ENCODE measurements around the gene PTPRA. TPM values are rescaled to one million over a fixed set of nuclear protein-coding genes. Genes with fewer than 3 reads are reported as not detected.
A peak's percentile ranks its signal among the peaks of the same experiment; 100 is the strongest.

PTPRA gene
- total RNA-seq, 1 donor from 2014 or later = 63.3 TPM

DNA sequence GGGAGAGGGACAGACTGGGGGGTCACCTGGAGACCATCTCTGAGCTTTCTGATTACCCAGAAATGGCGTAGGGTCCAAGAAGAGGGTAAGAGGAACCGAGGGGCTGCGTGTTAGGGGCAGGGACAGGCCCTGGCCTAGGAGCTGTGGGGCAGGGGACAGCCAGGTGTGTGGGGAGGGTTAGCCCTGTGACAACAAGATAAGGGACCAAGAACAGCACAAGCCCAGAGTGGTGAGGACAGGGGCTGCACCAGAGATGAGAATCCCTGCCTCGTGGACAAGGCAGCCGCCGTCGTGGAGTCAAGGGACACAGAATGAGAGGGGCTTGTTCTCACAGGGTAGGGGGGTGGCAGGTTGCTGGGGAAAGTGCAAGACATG is 211.7 kb downstream of the PTPRA start:
- ATAC-seq (no peak), DNase-seq (no peak)
- H3K27ac ChIP-seq = no peak overlapping the region
- TF ChIP-seq, protein P1, sequence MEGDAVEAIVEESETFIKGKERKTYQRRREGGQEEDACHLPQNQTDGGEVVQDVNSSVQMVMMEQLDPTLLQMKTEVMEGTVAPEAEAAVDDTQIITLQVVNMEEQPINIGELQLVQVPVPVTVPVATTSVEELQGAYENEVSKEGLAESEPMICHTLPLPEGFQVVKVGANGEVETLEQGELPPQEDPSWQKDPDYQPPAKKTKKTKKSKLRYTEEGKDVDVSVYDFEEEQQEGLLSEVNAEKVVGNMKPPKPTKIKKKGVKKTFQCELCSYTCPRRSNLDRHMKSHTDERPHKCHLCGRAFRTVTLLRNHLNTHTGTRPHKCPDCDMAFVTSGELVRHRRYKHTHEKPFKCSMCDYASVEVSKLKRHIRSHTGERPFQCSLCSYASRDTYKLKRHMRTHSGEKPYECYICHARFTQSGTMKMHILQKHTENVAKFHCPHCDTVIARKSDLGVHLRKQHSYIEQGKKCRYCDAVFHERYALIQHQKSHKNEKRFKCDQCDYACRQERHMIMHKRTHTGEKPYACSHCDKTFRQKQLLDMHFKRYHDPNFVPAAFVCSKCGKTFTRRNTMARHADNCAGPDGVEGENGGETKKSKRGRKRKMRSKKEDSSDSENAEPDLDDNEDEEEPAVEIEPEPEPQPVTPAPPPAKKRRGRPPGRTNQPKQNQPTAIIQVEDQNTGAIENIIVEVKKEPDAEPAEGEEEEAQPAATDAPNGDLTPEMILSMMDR (IDR thresholded peaks at IDR 0.05) = no peak
- H3K36me3 ChIP-seq = no peaks in the 10 kb centered on the region
- H3K4me1 ChIP-seq = peaks cover 16% of the 10 kb centered on the region
- peaks cover 52% of the 10 kb centered on the region for H3K27me3 ChIP-seq (ENCODE audit: low read depth)
- H3K9me3 ChIP-seq = no peaks in the 10 kb centered on the region
- no peak overlapping the region for H3K4me3 ChIP-seq
- intact Hi-C loops (cut with DNase I) = no loop called here

DNA sequence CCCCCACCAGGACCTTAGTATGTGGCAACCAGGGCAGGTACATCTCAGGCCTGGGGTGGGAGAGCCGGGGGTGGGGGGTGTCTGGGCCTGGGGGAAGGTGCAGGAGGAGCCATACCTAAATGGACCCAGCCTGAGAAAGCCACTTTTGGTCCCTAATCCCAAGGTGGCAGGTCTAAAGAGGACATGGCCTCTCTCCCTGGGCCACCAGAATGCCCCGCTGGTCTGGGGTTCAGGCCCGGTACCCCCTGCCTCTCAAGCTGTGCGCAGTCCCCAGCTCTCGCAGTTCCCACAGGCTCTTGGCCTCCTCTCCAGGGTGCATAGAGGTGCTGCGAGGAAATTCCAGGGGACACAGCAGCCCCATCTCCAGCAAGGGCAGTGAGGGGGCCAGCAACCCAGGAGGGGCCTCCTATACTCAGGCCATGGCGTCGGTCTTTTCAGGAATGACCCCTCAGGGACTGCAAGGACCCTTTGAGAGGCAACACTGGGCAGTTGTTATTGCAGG is 212.3 kb downstream of the PTPRA start:
- intact Hi-C loops (cut with DNase I) = no loop called here
- DNase-seq = peak; percentile 8
- H3K4me1 ChIP-seq = peaks cover 16% of the 10 kb centered on the region
- peaks cover 55% of the 10 kb centered on the region for H3K27me3 ChIP-seq (ENCODE audit: low read depth)
- H3K36me3 ChIP-seq = no peaks in the 10 kb centered on the region
- ATAC-seq = no peak
- no peaks in the 10 kb centered on the region for H3K9me3 ChIP-seq
- H3K4me3 ChIP-seq = no peak overlapping the region
- H3K27ac ChIP-seq = no peak overlapping the region
- TF ChIP-seq, protein P1 (IDR thresholded peaks at IDR 0.05) = no peak

DNA sequence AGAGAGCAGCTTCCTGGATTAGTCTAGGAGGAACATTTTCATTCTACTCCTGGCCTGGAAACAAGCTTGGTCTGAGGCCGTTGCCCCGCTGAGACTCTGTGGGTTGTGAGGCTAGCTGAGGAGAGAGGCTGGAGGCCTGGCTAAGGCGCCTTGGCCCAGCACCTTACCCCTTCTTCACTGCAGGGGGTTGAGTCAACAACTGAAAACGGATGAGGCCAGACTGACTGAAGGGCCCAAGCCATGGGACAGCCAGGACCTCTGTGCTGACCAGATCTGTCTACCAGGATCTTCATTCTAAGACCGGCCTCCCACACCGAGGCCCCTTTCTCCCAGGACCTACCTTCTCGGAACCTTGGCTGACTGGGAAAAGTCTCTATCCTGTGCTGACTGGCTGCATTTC is 214.8 kb downstream of the PTPRA start:
- Histone ChIP-seq H3K4me1 (peaks cover 10% of the 10 kb centered on the region), H3K36me3 (no peaks in the 10 kb centered on the region), H3K27ac (no peak overlapping the region), H3K9me3 (no peaks in the 10 kb centered on the region), H3K27me3 (ENCODE audit: low read depth) (peaks cover 54% of the 10 kb centered on the region), H3K4me3 (no peak overlapping the region)
- DNase-seq = no peak
- TF ChIP-seq, protein P1 (IDR thresholded peaks at IDR 0.05) = no peak
- intact Hi-C loops (cut with DNase I) = no loop called here
- no peak for ATAC-seq

Other genes with a start within 250 kb of the PTPRA start
- 84.9 TPM for gene NOP56, start 220.8 kb upstream of the PTPRA start, total RNA-seq
- 64.7 TPM for gene IDH3B, start 209.3 kb upstream of the PTPRA start, total RNA-seq
- 15.3 TPM for gene EBF4, start 180.7 kb upstream of the PTPRA start, total RNA-seq
- 10.2 TPM for gene CPXM1, start 72.9 kb upstream of the PTPRA start, total RNA-seq
- not detected for gene C20orf141, start 58.5 kb upstream of the PTPRA start, total RNA-seq
- gene TMEM239, start 57.1 kb upstream of the PTPRA start, total RNA-seq = not detected
- gene PCED1A, start 32.8 kb upstream of the PTPRA start, total RNA-seq = 43.5 TPM
- 35.8 TPM for gene VPS16, start 32.7 kb upstream of the PTPRA start, total RNA-seq
- not detected for gene GNRH2, start 170.1 kb downstream of the PTPRA start, total RNA-seq
- 31.0 TPM for gene MRPS26, start 172.6 kb downstream of the PTPRA start, total RNA-seq
- gene OXT, start 198.1 kb downstream of the PTPRA start, total RNA-seq = not detected
- gene AVP, start 211.2 kb downstream of the PTPRA start, total RNA-seq = not detected

All from lower lobe of right lung (tissue), 2 donors.